ENCODE measurements around the gene KCNQ5. TPM values are rescaled to one million over a fixed set of nuclear protein-coding genes. Genes with fewer than 3 reads are reported as not detected.

The KCNQ5 gene
- polyA plus RNA-seq, 3 donors: not detected

DNA sequence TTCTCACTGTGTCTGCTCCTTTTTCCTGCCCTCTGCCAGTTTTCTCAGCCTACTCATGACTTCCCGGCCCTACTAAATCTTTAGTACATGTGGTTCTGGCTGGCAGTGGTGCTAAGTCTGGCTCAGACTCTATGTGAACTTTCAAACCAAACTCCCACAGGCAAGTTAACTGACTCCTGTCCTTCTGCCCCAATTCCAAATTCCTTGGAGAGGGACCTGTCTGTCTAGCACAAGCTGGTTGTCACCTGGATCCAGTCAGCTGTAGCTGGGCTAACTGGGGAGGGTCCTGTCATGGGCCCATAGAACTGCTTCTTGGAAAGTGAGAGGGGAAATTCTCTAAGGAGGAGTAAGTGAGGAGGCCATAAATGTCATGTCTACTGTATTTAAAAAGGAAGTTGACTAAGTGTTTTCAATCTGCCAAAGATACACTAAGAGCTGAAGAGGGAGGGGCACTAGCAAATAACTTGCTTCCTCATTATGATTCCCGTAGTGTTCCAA is 240.1 kb downstream of the KCNQ5 start:
- no peaks in the 10 kb centered on the region for H3K27me3 Mint-ChIP-seq (ENCODE audit: low read depth in 3 of 3)
- TF ChIP-seq, protein P1, sequence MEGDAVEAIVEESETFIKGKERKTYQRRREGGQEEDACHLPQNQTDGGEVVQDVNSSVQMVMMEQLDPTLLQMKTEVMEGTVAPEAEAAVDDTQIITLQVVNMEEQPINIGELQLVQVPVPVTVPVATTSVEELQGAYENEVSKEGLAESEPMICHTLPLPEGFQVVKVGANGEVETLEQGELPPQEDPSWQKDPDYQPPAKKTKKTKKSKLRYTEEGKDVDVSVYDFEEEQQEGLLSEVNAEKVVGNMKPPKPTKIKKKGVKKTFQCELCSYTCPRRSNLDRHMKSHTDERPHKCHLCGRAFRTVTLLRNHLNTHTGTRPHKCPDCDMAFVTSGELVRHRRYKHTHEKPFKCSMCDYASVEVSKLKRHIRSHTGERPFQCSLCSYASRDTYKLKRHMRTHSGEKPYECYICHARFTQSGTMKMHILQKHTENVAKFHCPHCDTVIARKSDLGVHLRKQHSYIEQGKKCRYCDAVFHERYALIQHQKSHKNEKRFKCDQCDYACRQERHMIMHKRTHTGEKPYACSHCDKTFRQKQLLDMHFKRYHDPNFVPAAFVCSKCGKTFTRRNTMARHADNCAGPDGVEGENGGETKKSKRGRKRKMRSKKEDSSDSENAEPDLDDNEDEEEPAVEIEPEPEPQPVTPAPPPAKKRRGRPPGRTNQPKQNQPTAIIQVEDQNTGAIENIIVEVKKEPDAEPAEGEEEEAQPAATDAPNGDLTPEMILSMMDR (IDR thresholded peaks at IDR 0.05): no peak
- no peaks in the 10 kb centered on the region for H3K36me3 Mint-ChIP-seq
- no peaks in the 10 kb centered on the region for H3K9me3 Mint-ChIP-seq
- Histone ChIP-seq H3K27me3 (ENCODE audit: control insufficient read depth in 2 of 2, insufficient read depth in 2 of 2, low read length in 2 of 2) (no peaks in the 10 kb centered on the region), H3K9me3 (replicated peaks in 1 of 2; ENCODE audit: control insufficient read depth in 1 of 2, insufficient read depth in 1 of 2, low read length in 2 of 2) (no peaks in the 10 kb centered on the region), H2AFZ (ENCODE audit: insufficient read depth, low read depth, low read length, poor library complexity, severe bottlenecking) (peak overlapping the region; percentile 76), H3K9ac (ENCODE audit: insufficient read depth, low read length, poor library complexity, severe bottlenecking) (no peak overlapping the region), H3K4me3 (replicated peaks in 1 of 3; ENCODE audit: low read depth in 2 of 3, low read length in 3 of 3) (no peak overlapping the region), H3K36me3 (replicated peaks in 1 of 2; ENCODE audit: control insufficient read depth in 1 of 2, insufficient read depth in 2 of 2, low read length in 2 of 2) (no peaks in the 10 kb centered on the region), H3K4me1 (ENCODE audit: control insufficient read depth in 1 of 2, insufficient read depth in 2 of 2, low read length in 2 of 2) (peaks cover 12 to 23% of the 10 kb centered on the region in 2 donors), H3K27ac (ENCODE audit: low read depth in 1 of 2, low read length in 2 of 2) (peak overlapping the region in 1 of 2 donors; percentile 80), H4K20me1 (ENCODE audit: insufficient read depth, low read length) (no peaks in the 10 kb centered on the region), H3K4me2 (replicated peaks; ENCODE audit: extremely low read depth, low read length, poor library complexity, severe bottlenecking) (peak overlapping the region; percentile 32), H3K79me2 (ENCODE audit: insufficient read depth, low read length) (no peaks in the 10 kb centered on the region)
- peak overlapping the region in 1 of 2 donors; percentile 67 for H3K4me3 Mint-ChIP-seq
- WGBS (ENCODE audit: insufficient coverage): 63% methylated on average over 1 of the region's 2 CpGs
- DNase-seq: peak; percentile 36 to 57 (median 44)
- intact Hi-C loops (cut with micrococcal nuclease): no loop called here
- H3K27ac Mint-ChIP-seq: peak overlapping the region; percentile 43 to 90 (median 85)
- H3K4me1 Mint-ChIP-seq: peaks cover 17% of the 10 kb centered on the region

DNA sequence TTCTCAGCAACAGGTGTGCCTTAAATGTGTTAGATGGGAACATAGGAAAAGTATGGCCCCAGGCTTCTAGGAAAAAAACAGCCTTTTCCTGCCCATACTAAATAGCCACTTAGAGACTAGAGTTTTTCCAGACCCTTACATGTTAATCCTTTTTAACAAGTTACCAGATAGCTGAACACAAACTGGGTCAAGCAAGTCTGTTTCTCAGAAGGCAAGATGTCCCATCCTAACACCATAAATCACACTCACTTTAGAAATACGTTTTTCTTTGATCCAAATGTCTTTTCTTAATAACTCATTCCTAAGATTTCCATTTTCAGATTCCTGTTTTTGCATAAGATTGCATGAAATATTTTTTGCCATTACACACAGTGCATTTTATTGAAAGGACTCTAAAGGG is 241.3 kb downstream of the KCNQ5 start:
- TF ChIP-seq, protein P1 (IDR thresholded peaks at IDR 0.05): no peak

More for the DNA sequence above, 241.3 kb downstream of the KCNQ5 start:
- DNase-seq: no peak
- intact Hi-C loops (cut with micrococcal nuclease): no loop called here
- Histone ChIP-seq H3K9ac (ENCODE audit: insufficient read depth, low read length, poor library complexity, severe bottlenecking) (no peak overlapping the region), H3K9me3 (replicated peaks in 1 of 2; ENCODE audit: control insufficient read depth in 1 of 2, insufficient read depth in 1 of 2, low read length in 2 of 2) (no peaks in the 10 kb centered on the region), H3K4me2 (replicated peaks; ENCODE audit: extremely low read depth, low read length, poor library complexity, severe bottlenecking) (no peak overlapping the region), H3K79me2 (ENCODE audit: insufficient read depth, low read length) (no peaks in the 10 kb centered on the region), H3K4me3 (replicated peaks in 1 of 3; ENCODE audit: low read depth in 2 of 3, low read length in 3 of 3) (no peak overlapping the region), H3K36me3 (replicated peaks in 1 of 2; ENCODE audit: control insufficient read depth in 1 of 2, insufficient read depth in 2 of 2, low read length in 2 of 2) (no peaks in the 10 kb centered on the region), H2AFZ (ENCODE audit: insufficient read depth, low read depth, low read length, poor library complexity, severe bottlenecking) (no peak overlapping the region), H4K20me1 (ENCODE audit: insufficient read depth, low read length) (no peaks in the 10 kb centered on the region), H3K27ac (ENCODE audit: low read depth in 1 of 2, low read length in 2 of 2) (no peak overlapping the region), H3K27me3 (ENCODE audit: control insufficient read depth in 2 of 2, insufficient read depth in 2 of 2, low read length in 2 of 2) (no peaks in the 10 kb centered on the region), H3K4me1 (ENCODE audit: control insufficient read depth in 1 of 2, insufficient read depth in 2 of 2, low read length in 2 of 2) (peaks cover 12 to 23% of the 10 kb centered on the region in 2 donors)
- WGBS (ENCODE audit: insufficient coverage): 50% methylated on average over 1 of the region's 1 CpG
- H3K27ac Mint-ChIP-seq: no peak overlapping the region
- no peaks in the 10 kb centered on the region for H3K27me3 Mint-ChIP-seq (ENCODE audit: low read depth in 3 of 3)
- no peak overlapping the region for H3K4me3 Mint-ChIP-seq
- no peaks in the 10 kb centered on the region for H3K9me3 Mint-ChIP-seq
- H3K36me3 Mint-ChIP-seq: no peaks in the 10 kb centered on the region
- H3K4me1 Mint-ChIP-seq: peaks cover 17% of the 10 kb centered on the region

All from CD14-positive monocyte (primary cell).